ENCODE results near the gene IL36B. TPM values are rescaled to one million over a fixed set of nuclear protein-coding genes. Genes with fewer than 3 reads are reported as not detected.
A peak's percentile ranks its signal among the peaks of the same experiment; 100 is the strongest.

IL36B gene
- total RNA-seq, 1 donor from 2014 or later = not detected

- TF ChIP-seq, protein P1, sequence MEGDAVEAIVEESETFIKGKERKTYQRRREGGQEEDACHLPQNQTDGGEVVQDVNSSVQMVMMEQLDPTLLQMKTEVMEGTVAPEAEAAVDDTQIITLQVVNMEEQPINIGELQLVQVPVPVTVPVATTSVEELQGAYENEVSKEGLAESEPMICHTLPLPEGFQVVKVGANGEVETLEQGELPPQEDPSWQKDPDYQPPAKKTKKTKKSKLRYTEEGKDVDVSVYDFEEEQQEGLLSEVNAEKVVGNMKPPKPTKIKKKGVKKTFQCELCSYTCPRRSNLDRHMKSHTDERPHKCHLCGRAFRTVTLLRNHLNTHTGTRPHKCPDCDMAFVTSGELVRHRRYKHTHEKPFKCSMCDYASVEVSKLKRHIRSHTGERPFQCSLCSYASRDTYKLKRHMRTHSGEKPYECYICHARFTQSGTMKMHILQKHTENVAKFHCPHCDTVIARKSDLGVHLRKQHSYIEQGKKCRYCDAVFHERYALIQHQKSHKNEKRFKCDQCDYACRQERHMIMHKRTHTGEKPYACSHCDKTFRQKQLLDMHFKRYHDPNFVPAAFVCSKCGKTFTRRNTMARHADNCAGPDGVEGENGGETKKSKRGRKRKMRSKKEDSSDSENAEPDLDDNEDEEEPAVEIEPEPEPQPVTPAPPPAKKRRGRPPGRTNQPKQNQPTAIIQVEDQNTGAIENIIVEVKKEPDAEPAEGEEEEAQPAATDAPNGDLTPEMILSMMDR (IDR thresholded peaks at IDR 0.05; ENCODE audit: insufficient read depth, low read length, severe bottlenecking) = no peak
- Histone ChIP-seq H3K4me3 (ENCODE audit: low read depth, low read length) (no peak overlapping the region), H3K27me3 (ENCODE audit: control insufficient read depth, insufficient read depth, low read length) (no peaks in the 10 kb centered on the region), H3K36me3 (ENCODE audit: control insufficient read depth, insufficient read depth, low read length) (no peaks in the 10 kb centered on the region)
- FAIRE-seq (no peak), DNase-seq (ENCODE audit: low read depth) (no peak)
These were observed 15.6 kb upstream of the IL36B start for GRCh38 chr2:113068249-113068648.

DNA sequence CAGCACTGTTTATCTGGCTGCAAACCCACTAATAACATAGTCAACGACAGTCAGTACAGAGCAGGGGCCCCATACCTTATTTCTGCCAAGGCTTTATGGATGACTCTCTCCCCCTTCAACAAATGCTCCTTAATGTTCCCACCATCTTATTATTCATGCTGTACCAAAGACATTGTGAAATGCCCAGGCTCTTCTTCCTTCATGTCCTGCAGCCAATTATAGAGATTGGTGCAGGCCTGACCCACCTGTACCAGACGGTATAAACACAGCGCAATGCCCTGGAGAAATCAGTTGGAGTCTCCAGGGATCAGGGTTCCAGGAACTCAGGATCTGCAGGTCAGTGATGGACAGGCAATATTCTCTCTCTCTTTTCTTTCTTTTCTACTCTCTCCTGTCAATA, 15.0 kb upstream of the IL36B start, which contains the start of gene IL1F10:
Gene IL1F10, plus strand, starts transcription at position 290 of the 400 bp plus-strand sequence. CDS start 4,769 bp downstream, outside the sequence.
- TF ChIP-seq, protein P1 (IDR thresholded peaks at IDR 0.05; ENCODE audit: insufficient read depth, low read length, severe bottlenecking) = no peak
- DNase-seq (ENCODE audit: low read depth) = no peak

GRCh38 chr2:113064898-113065297, 12.2 kb upstream of the IL36B start:
- TF ChIP-seq, protein P1 (IDR thresholded peaks at IDR 0.05; ENCODE audit: insufficient read depth, low read length, severe bottlenecking) = no peak
- FAIRE-seq = no peak
- Histone ChIP-seq H3K36me3 (ENCODE audit: control insufficient read depth, insufficient read depth, low read length) (no peaks in the 10 kb centered on the region), H3K27me3 (ENCODE audit: control insufficient read depth, insufficient read depth, low read length) (no peaks in the 10 kb centered on the region), H3K4me3 (ENCODE audit: low read depth, low read length) (no peak overlapping the region)
- no peak for DNase-seq (ENCODE audit: low read depth)

More for the DNA sequence above, 15.0 kb upstream of the IL36B start, which contains the start of gene IL1F10:
- H3K27me3 ChIP-seq (ENCODE audit: control insufficient read depth, insufficient read depth, low read length) = no peaks in the 10 kb centered on the region
- FAIRE-seq = peak; percentile 75
- no peak within 1 kb of the TSS for H3K4me3 ChIP-seq (ENCODE audit: low read depth, low read length)
- no peaks in the 10 kb centered on the region for H3K36me3 ChIP-seq (ENCODE audit: control insufficient read depth, insufficient read depth, low read length)

- H3K36me3 ChIP-seq (ENCODE audit: control insufficient read depth, insufficient read depth, low read length) = no peaks in the 10 kb centered on the region
- TF ChIP-seq, protein P1 (IDR thresholded peaks at IDR 0.05; ENCODE audit: insufficient read depth, low read length, severe bottlenecking) = no peak
- no peak for DNase-seq (ENCODE audit: low read depth)
- FAIRE-seq = no peak
- H3K4me3 ChIP-seq (ENCODE audit: low read depth, low read length) = no peak overlapping the region
- H3K27me3 ChIP-seq (ENCODE audit: control insufficient read depth, insufficient read depth, low read length) = no peaks in the 10 kb centered on the region
These were observed 11.6 kb upstream of the IL36B start for GRCh38 chr2:113064281-113064680.

GRCh38 chr2:113061896-113062770, 9.5 kb upstream of the IL36B start:
- Histone ChIP-seq H3K36me3 (ENCODE audit: control insufficient read depth, insufficient read depth, low read length) (no peaks in the 10 kb centered on the region), H3K4me3 (ENCODE audit: low read depth, low read length) (no peak overlapping the region), H3K27me3 (ENCODE audit: control insufficient read depth, insufficient read depth, low read length) (no peaks in the 10 kb centered on the region)
- DNase-seq (ENCODE audit: low read depth) (no peak), FAIRE-seq (no peak)
- TF ChIP-seq, protein P1 (IDR thresholded peaks at IDR 0.05; ENCODE audit: insufficient read depth, low read length, severe bottlenecking) = no peak
